ENCODE data around the gene PMEL.
"Not testable (repeated sequence)": the region's sequence is repeated elsewhere in the genome, so short reads cannot be mapped to it uniquely, and the experiment has no call there.

PMEL gene

GRCh38 chr12:55965941-55966407 is at the start of gene PMEL:
PMEL (minus strand) TSS chr12:55966042; CDS start chr12:55966011, 31 bp downstream.
- in situ Hi-C loops (cut with MboI; ENCODE audit: low sequenced_read_pairs) = no loop called here

- in situ Hi-C loops (cut with MboI; ENCODE audit: low sequenced_read_pairs) = no loop called here
Measured at GRCh38 chr12:56014205-56014604, 48.4 kb upstream of the PMEL start.

- in situ Hi-C loops (cut with MboI; ENCODE audit: low sequenced_read_pairs) = no loop called here
Measured at GRCh38 chr12:56013482-56013881, 47.6 kb upstream of the PMEL start.

GRCh38 chr12:56011509-56012090 is 45.8 kb upstream of the PMEL start:
- in situ Hi-C loops (cut with MboI; ENCODE audit: low sequenced_read_pairs) = no loop called here

- in situ Hi-C loops (cut with MboI; ENCODE audit: low sequenced_read_pairs) = no loop called here
Measured at GRCh38 chr12:56010111-56010570, 44.3 kb upstream of the PMEL start.

- in situ Hi-C loops (cut with MboI; ENCODE audit: low sequenced_read_pairs) = no loop called here
Measured at GRCh38 chr12:56007564-56008559, 42.0 kb upstream of the PMEL start.

GRCh38 chr12:56004211-56004610 is 38.4 kb upstream of the PMEL start:
- in situ Hi-C loops (cut with MboI; ENCODE audit: low sequenced_read_pairs) = no loop called here

GRCh38 chr12:56003376-56003775 is 37.5 kb upstream of the PMEL start:
- in situ Hi-C loops (cut with MboI; ENCODE audit: low sequenced_read_pairs) = not testable (repeated sequence)

- in situ Hi-C loops (cut with MboI; ENCODE audit: low sequenced_read_pairs) = no loop called here
Measured at GRCh38 chr12:56001487-56002100, 35.8 kb upstream of the PMEL start.

GRCh38 chr12:55999999-56000540 is 34.2 kb upstream of the PMEL start:
- in situ Hi-C loops (cut with MboI; ENCODE audit: low sequenced_read_pairs) = not testable (repeated sequence)

GRCh38 chr12:55999522-55999921 is 33.7 kb upstream of the PMEL start:
- in situ Hi-C loops (cut with MboI; ENCODE audit: low sequenced_read_pairs) = not testable (repeated sequence)

GRCh38 chr12:55997535-55997859 is 31.7 kb upstream of the PMEL start:
- in situ Hi-C loops (cut with MboI; ENCODE audit: low sequenced_read_pairs) = no loop called here

GRCh38 chr12:55996715-55997534 is 31.1 kb upstream of the PMEL start, which contains the start of gene SUOX:
SUOX (plus strand) TSS chr12:55997276; CDS start chr12:56002222, 4,946 bp downstream.
- in situ Hi-C loops (cut with MboI; ENCODE audit: low sequenced_read_pairs) = no loop called here

- in situ Hi-C loops (cut with MboI; ENCODE audit: low sequenced_read_pairs) = no loop called here
Measured at GRCh38 chr12:55996201-55996714, 30.4 kb upstream of the PMEL start.

- in situ Hi-C loops (cut with MboI; ENCODE audit: low sequenced_read_pairs) = no loop called here
Measured at GRCh38 chr12:55995366-55995765, 29.5 kb upstream of the PMEL start.

- in situ Hi-C loops (cut with MboI; ENCODE audit: low sequenced_read_pairs) = no loop called here
Measured at GRCh38 chr12:55993230-55993853, 27.5 kb upstream of the PMEL start.

- in situ Hi-C loops (cut with MboI; ENCODE audit: low sequenced_read_pairs) = no loop called here
Measured at GRCh38 chr12:55991110-55991509, 25.3 kb upstream of the PMEL start.

- in situ Hi-C loops (cut with MboI; ENCODE audit: low sequenced_read_pairs) = not testable (repeated sequence)
Measured at GRCh38 chr12:55985976-55986375, 20.1 kb upstream of the PMEL start.

- in situ Hi-C loops (cut with MboI; ENCODE audit: low sequenced_read_pairs) = no loop called here
Measured at GRCh38 chr12:55985341-55985740, 19.5 kb upstream of the PMEL start.

- in situ Hi-C loops (cut with MboI; ENCODE audit: low sequenced_read_pairs) = no loop called here
Measured at GRCh38 chr12:55984861-55985260, 19.0 kb upstream of the PMEL start.
